ENCODE results near the gene CCDC183.

DNA sequence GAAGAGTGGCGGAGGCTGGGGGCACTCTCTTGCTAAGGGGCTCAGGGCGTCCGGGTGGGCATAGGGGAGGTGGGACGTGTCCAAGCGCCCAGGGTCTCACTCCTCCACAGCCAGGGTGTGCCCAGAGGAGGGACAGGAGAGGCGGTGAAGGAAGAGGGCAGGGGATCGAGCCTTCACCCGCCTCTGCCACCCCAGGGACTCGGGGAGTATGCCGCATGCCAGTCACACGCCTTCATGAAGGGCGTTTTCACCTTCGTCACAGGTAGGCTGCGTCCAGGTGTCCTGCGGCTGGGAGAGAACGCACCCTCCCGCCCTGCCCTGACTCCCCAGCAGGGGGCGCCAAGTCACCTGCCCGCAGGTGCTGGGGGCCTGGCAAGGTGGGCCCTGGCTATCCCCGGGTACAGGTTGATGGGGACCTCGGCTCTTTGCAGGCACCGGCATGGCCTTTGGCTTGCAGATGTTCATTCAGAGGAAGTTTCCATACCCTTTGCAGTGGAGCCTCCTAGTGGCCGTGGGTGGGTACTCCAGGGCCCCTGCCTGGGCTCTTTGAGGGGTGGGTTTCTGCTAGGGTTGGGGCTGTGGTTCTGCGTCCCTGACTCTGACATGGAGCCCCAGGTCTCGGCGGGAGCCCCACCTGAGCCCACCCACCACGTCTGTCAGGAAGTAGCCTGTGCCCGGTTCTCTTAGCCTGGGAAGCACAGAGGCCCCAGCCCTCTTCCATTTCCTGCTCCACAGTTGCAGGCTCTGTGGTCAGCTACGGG is 4.4 kb upstream of the CCDC183 start:
- TF ChIP-seq, protein P1, sequence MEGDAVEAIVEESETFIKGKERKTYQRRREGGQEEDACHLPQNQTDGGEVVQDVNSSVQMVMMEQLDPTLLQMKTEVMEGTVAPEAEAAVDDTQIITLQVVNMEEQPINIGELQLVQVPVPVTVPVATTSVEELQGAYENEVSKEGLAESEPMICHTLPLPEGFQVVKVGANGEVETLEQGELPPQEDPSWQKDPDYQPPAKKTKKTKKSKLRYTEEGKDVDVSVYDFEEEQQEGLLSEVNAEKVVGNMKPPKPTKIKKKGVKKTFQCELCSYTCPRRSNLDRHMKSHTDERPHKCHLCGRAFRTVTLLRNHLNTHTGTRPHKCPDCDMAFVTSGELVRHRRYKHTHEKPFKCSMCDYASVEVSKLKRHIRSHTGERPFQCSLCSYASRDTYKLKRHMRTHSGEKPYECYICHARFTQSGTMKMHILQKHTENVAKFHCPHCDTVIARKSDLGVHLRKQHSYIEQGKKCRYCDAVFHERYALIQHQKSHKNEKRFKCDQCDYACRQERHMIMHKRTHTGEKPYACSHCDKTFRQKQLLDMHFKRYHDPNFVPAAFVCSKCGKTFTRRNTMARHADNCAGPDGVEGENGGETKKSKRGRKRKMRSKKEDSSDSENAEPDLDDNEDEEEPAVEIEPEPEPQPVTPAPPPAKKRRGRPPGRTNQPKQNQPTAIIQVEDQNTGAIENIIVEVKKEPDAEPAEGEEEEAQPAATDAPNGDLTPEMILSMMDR (conservative IDR thresholded peaks at IDR 0.05 in 1 of 2, IDR thresholded peaks at IDR 0.05 in 1 of 2; ENCODE audit: extremely low read depth in 1 of 2, insufficient read depth in 1 of 2, low read depth in 1 of 2, low read length in 2 of 2): peak; percentile 93 to 99
- no peak for TF ChIP-seq EZH2 (IDR thresholded peaks at IDR 0.05; ENCODE audit: borderline replicate concordance, low read length)
